Gastroesophageal sphincter (tissue), 4 donors: Measurements from ENCODE around the gene ZNF420. TPM values are rescaled to one million over a fixed set of nuclear protein-coding genes. Genes with fewer than 3 reads are reported as not detected.
"Not testable (repeated sequence)": the region's sequence is repeated elsewhere in the genome, so short reads cannot be mapped to it uniquely, and the experiment has no call there.

Experiments used
- ATAC-seq: fragments of 150-250 bp; one replicate; pipeline ENCODE4 v1.9.1; 2016; ENCODE audit warnings: mild to moderate bottlenecking, moderate library complexity
- H3K27ac ChIP-seq, 4 donors: fragments of 200-600 bp; sonication (generic) in 3 of 4; 1 replicate in 3 of 4; 2 replicates in 1 of 4; pipeline ENCODE4 v1.5.1; 2016 to 2019
- H3K27me3 ChIP-seq: fragments of 200-600 bp; sonication (generic); one replicate; pipeline ENCODE4 v1.5.1; 2019
- H3K36me3 ChIP-seq, 2 donors: fragments of 200-600 bp; sonication (generic); one replicate each; pipeline ENCODE4 v1.5.1; 2019; ENCODE audit warnings: control low read depth in 1 of 2
- H3K4me1 ChIP-seq, 3 donors: fragments of 200-600 bp; sonication (generic); 1 replicate in 2 of 3; 2 replicates in 1 of 3; pipeline ENCODE4 v1.5.1; 2016 to 2019; ENCODE audit warnings: control low read depth in 2 of 3
- H3K4me3 ChIP-seq, 2 donors: fragments of 200-600 bp; sonication (generic); one replicate each; pipeline ENCODE4 v1.5.1; 2019; ENCODE audit warnings: mild to moderate bottlenecking in 1 of 2, moderate library complexity in 1 of 2
- H3K9me3 ChIP-seq, 3 donors: fragments of 200-600 bp; sonication (generic); one replicate each; pipeline ENCODE4 v1.5.1; 2017 to 2019; ENCODE audit warnings: control low read depth in 2 of 3
- CTCF ChIP-seq, 4 experiments: fragments of 200-600 bp in 2 of 4; fragments of 450-650 bp in 2 of 4; sonication (generic) in 1 of 4; IDR thresholded peaks; one replicate each; pipeline ENCODE4 v1.5.1; 2017 to 2019; ENCODE audit warnings: antibody characterized with exemption in 4 of 4, mild to moderate bottlenecking in 2 of 4, moderate library complexity in 2 of 4
- EP300 ChIP-seq: sonication (generic); formaldehyde crosslinking; IDR thresholded peaks from one replicate; pipeline ENCODE4 v1.6.1; 2017; ENCODE audit warnings: antibody characterized with exemption, mild to moderate bottlenecking
- POLR2A ChIP-seq, 2 donors: fragments of 450-650 bp; IDR thresholded peaks; one replicate each; pipeline ENCODE4 v1.6.1; 2017; ENCODE audit warnings: antibody characterized with exemption in 2 of 2, mild to moderate bottlenecking in 2 of 2, moderate library complexity in 1 of 2
- POLR2AphosphoS5 ChIP-seq: sonication (generic); formaldehyde crosslinking; IDR thresholded peaks from one replicate; pipeline ENCODE4 v1.6.1; 2017; ENCODE audit warnings: antibody characterized with exemption
- WGBS, 2 donors: methylation state at CpG; one replicate each; pipeline ENCODE4 v1.1.5; 2018; ENCODE audit warnings: low coverage in 1 of 2; 5-methylcytosine and 5-hydroxymethylcytosine counted together
- total RNA-seq, 4 donors: library from RNA; depleted of rRNA; stranded (reverse); fragments of >200 nt; gene quantifications; one replicate each; pipeline ENCODE4 v1.1.0, GENCODE V29; 2016

Gene ZNF420
- total RNA-seq = 10 to 100 TPM in 2 of 4 donors, 1 to 10 TPM in 2; 6.6 to 19.7 (median 14.5) TPM

GRCh38 chr19:37077934-37078716 lies at the start of gene ZNF420:
ZNF420 (plus strand) TSS chr19:37078433; CDS start chr19:37089119, 10,686 bp downstream.
- Histone ChIP-seq H3K4me1 (peaks cover 0 to 31% (median 10%) of the 10 kb centered on the region in 3 donors), H3K27me3 (no peaks in the 10 kb centered on the region), H3K36me3 (peaks cover 0 to 20% of the 10 kb centered on the region in 2 donors), H3K9me3 (peaks cover 0 to 28% (median 0%) of the 10 kb centered on the region in 3 donors), H3K4me3 (peak within 1 kb of the TSS; percentile 53 to 88), H3K27ac (peak within 1 kb of the TSS; percentile 75 to 94 (median 90))
- peak; percentile 100 for ATAC-seq
- peak in 1 of 4 experiments; percentile 27 for TF ChIP-seq CTCF (IDR thresholded peaks at IDR 0.05)
- TF ChIP-seq POLR2A (IDR thresholded peaks at IDR 0.05) = peak; percentile 51 to 64
- TF ChIP-seq POLR2AphosphoS5 = peak; percentile 61
- TF ChIP-seq EP300 = no peak
- 0% methylated on average over 2 to 3 of the region's 61 CpGs for WGBS, 2 donors

- ATAC-seq = no peak
- H3K9me3 ChIP-seq = peaks cover 0 to 90% (median 0%) of the 10 kb centered on the region in 3 donors
- TF ChIP-seq POLR2AphosphoS5 (no peak), CTCF (IDR thresholded peaks at IDR 0.05) (no peak), EP300 (no peak), POLR2A (IDR thresholded peaks at IDR 0.05) (no peak)
- H3K27me3 ChIP-seq = no peaks in the 10 kb centered on the region
- no peaks in the 10 kb centered on the region for H3K4me1 ChIP-seq
- no peaks in the 10 kb centered on the region for H3K36me3 ChIP-seq
- 20 to 52% methylated on average over 1 of the region's 1 CpG for WGBS, 2 donors
- no peak overlapping the region for H3K4me3 ChIP-seq
- H3K27ac ChIP-seq = no peak overlapping the region
These were observed 33.1 kb upstream of the ZNF420 start for GRCh38 chr19:37045140-37045539.

- 89 to 90% methylated on average over 5 to 8 of the region's 22 CpGs for WGBS, 2 donors
- no peak overlapping the region for H3K27ac ChIP-seq
- peaks cover 0 to 79% (median 0%) of the 10 kb centered on the region in 3 donors for H3K9me3 ChIP-seq
- ATAC-seq = no peak
- H3K4me1 ChIP-seq = no peaks in the 10 kb centered on the region
- TF ChIP-seq POLR2A (IDR thresholded peaks at IDR 0.05) = no peak
- no peak for TF ChIP-seq POLR2AphosphoS5
- TF ChIP-seq EP300 = no peak
- TF ChIP-seq CTCF (IDR thresholded peaks at IDR 0.05) = no peak
- no peak overlapping the region for H3K4me3 ChIP-seq
- no peaks in the 10 kb centered on the region for H3K36me3 ChIP-seq
- H3K27me3 ChIP-seq = no peaks in the 10 kb centered on the region
These were observed 22.9 kb upstream of the ZNF420 start for GRCh38 chr19:37055330-37055729.

GRCh38 chr19:37056776-37057175 lies 21.5 kb upstream of the ZNF420 start:
- Histone ChIP-seq H3K9me3 (peaks cover 0 to 76% (median 0%) of the 10 kb centered on the region in 3 donors), H3K27me3 (no peaks in the 10 kb centered on the region), H3K4me1 (no peaks in the 10 kb centered on the region), H3K27ac (no peak overlapping the region), H3K4me3 (no peak overlapping the region), H3K36me3 (no peaks in the 10 kb centered on the region)
- no CpG with 5 or more reads among the region's 24 CpGs for WGBS, 2 donors
- TF ChIP-seq POLR2A (IDR thresholded peaks at IDR 0.05) (no peak), POLR2AphosphoS5 (no peak), EP300 (no peak), CTCF (IDR thresholded peaks at IDR 0.05) (no peak)
- ATAC-seq = no peak

GRCh38 chr19:37059142-37059541 lies 19.1 kb upstream of the ZNF420 start:
- H3K27ac ChIP-seq = no peak overlapping the region
- ATAC-seq = no peak
- no peaks in the 10 kb centered on the region for H3K4me1 ChIP-seq
- TF ChIP-seq POLR2A (IDR thresholded peaks at IDR 0.05) (no peak), EP300 (no peak), POLR2AphosphoS5 (no peak), CTCF (IDR thresholded peaks at IDR 0.05) (no peak)
- WGBS, 2 donors = no CpG with 5 or more reads among the region's 39 CpGs
- no peak overlapping the region for H3K4me3 ChIP-seq
- peaks cover 0 to 63% (median 0%) of the 10 kb centered on the region in 3 donors for H3K9me3 ChIP-seq
- no peaks in the 10 kb centered on the region for H3K27me3 ChIP-seq
- no peaks in the 10 kb centered on the region for H3K36me3 ChIP-seq

- 65% methylated on average over 4 of the region's 4 CpGs; no CpG with 5 or more reads in 1 of the 2 donors for WGBS, 2 donors
- H3K4me3 ChIP-seq, H3K27me3 ChIP-seq, H3K4me1 ChIP-seq, ATAC-seq, H3K27ac ChIP-seq: not testable (repeated sequence)
- H3K36me3 ChIP-seq = peaks cover 0 to 12% of the 10 kb centered on the region in 2 donors
- peaks cover 0 to 50% (median 0%) of the 10 kb centered on the region in 3 donors for H3K9me3 ChIP-seq
These were observed 13.3 kb upstream of the ZNF420 start for GRCh38 chr19:37064886-37065285.
